Panc1 (cell line): Measurements from ENCODE around the gene LYG2. TPM values are rescaled to one million over a fixed set of nuclear protein-coding genes. Genes with fewer than 3 reads are reported as not detected.

Experiments used
- total RNA-seq: library from RNA; stranded (reverse); gene quantifications from one replicate; pipeline ENCODE4 v1.2.1, GENCODE V29; 2021; ENCODE audit not compliant: unreplicated experiment

The LYG2 gene
- total RNA-seq, 1 experiment from 2014 or later = not detected

Other genes with a start within 250 kb of the LYG2 start
- gene C2orf15, start 114.0 kb downstream of the LYG2 start, total RNA-seq = 1.5 TPM
- 7.5 TPM for gene TSGA10, start 100.7 kb downstream of the LYG2 start, total RNA-seq
- gene LIPT1, start 100.7 kb downstream of the LYG2 start, total RNA-seq = 9.0 TPM
- gene MITD1, start 74.6 kb downstream of the LYG2 start, total RNA-seq = 36.0 TPM
- 25.6 TPM for gene MRPL30, start 74.5 kb downstream of the LYG2 start, total RNA-seq
- gene LYG1, start 45.5 kb upstream of the LYG2 start, total RNA-seq = 0.23 TPM
- 47.0 TPM for gene TXNDC9, start 80.7 kb upstream of the LYG2 start, total RNA-seq
- gene EIF5B, start 81.7 kb upstream of the LYG2 start, total RNA-seq = 49.0 TPM
- 35.0 TPM for gene REV1, start 234.4 kb upstream of the LYG2 start, total RNA-seq